ENCODE data around the gene NEK2. TPM values are rescaled to one million over a fixed set of nuclear protein-coding genes. Genes with fewer than 3 reads are reported as not detected.

NEK2 gene
- total RNA-seq, 1 donor from 2014 or later: 27.1 TPM

DNA sequence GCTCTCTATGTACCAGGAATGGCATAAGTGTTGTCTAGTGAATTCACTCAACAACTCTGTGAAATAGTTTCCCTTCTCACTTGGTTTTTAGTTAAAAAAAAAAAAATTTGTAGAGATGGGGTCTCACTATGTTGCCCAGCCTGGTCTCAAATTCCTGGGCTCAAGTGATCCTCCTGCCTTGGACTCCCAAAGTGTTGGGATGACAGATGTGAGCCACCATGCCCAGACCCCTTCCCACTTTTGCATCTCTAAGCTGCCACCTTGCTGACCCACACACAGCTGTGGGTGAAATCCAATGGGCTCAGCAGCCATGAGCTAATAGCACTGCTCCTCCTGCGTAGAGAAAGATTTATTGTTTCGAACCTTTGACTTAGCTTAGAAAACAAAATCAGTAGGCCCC, 33.5 kb downstream of the NEK2 start:
- Mint-ChIP-seq H3K9me3 (no peaks in the 10 kb centered on the region), H3K4me1 (no peaks in the 10 kb centered on the region), H3K27ac (ENCODE audit: unreplicated experiment) (no peak overlapping the region), H3K36me3 (ENCODE audit: low read depth) (no peaks in the 10 kb centered on the region), H3K27me3 (ENCODE audit: low read depth) (no peaks in the 10 kb centered on the region), H3K4me3 (no peak overlapping the region)
- TF ChIP-seq CTCF (conservative IDR thresholded peaks at IDR 0.05): no peak
- DNase-seq (ENCODE audit: low read depth, low spot score): no peak

DNA sequence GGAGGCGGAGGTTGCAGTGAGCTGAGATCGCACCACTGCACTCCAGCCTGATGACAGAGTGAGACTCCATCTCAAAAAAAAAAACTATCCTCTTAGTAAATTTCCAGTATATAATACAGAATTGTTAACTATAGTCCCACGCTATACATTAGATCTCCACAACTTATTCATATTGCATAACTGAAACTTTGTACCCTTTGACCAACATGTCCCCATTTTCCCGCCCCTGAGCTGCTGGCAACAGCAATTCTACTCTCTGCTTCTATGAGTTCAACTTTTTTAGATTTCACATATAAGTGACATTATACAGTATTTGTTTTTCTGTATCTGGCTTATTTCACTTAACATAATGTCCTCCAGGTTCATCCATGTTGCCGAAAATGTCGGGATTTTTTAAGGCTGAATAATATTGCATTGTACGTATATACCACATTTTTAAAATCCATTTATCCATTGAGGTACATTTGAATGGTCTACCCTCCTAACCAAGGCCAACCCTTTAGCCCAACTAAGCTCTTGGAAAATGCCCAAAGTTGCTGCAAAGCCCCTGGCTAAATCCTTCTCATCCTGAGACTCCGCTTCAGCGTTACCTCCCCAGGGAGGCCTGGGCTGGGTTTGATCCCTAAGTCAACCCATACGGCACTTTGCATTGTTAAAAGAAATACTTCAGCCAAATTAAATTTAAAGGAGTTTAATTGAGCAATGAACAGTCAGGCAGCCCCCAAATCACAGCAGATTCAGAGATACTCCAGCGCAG, 34.2 kb downstream of the NEK2 start:
- Mint-ChIP-seq H3K9me3 (no peaks in the 10 kb centered on the region), H3K4me3 (no peak overlapping the region), H3K27me3 (ENCODE audit: low read depth) (no peaks in the 10 kb centered on the region), H3K27ac (ENCODE audit: unreplicated experiment) (no peak overlapping the region), H3K36me3 (ENCODE audit: low read depth) (no peaks in the 10 kb centered on the region), H3K4me1 (no peaks in the 10 kb centered on the region)
- no peak for TF ChIP-seq CTCF (conservative IDR thresholded peaks at IDR 0.05)
- DNase-seq (ENCODE audit: low read depth, low spot score): no peak

- H3K27ac Mint-ChIP-seq (ENCODE audit: unreplicated experiment): peak overlapping the region; percentile 43
- DNase-seq (ENCODE audit: low read depth, low spot score): no peak
- no peaks in the 10 kb centered on the region for H3K9me3 Mint-ChIP-seq
- no peak for TF ChIP-seq CTCF (conservative IDR thresholded peaks at IDR 0.05)
- H3K4me3 Mint-ChIP-seq: no peak overlapping the region
- H3K4me1 Mint-ChIP-seq: no peaks in the 10 kb centered on the region
- H3K27me3 Mint-ChIP-seq (ENCODE audit: low read depth): no peaks in the 10 kb centered on the region
- H3K36me3 Mint-ChIP-seq (ENCODE audit: low read depth): no peaks in the 10 kb centered on the region
Measured at GRCh38 chr1:211640301-211640630, 35.2 kb downstream of the NEK2 start.

GRCh38 chr1:211639475-211640300, 35.7 kb downstream of the NEK2 start:
- H3K9me3 Mint-ChIP-seq: no peaks in the 10 kb centered on the region
- no peaks in the 10 kb centered on the region for H3K36me3 Mint-ChIP-seq (ENCODE audit: low read depth)
- H3K4me3 Mint-ChIP-seq: no peak overlapping the region
- no peaks in the 10 kb centered on the region for H3K4me1 Mint-ChIP-seq
- peak overlapping the region; percentile 39 for H3K27ac Mint-ChIP-seq (ENCODE audit: unreplicated experiment)
- no peaks in the 10 kb centered on the region for H3K27me3 Mint-ChIP-seq (ENCODE audit: low read depth)
- no peak for TF ChIP-seq CTCF (conservative IDR thresholded peaks at IDR 0.05)
- DNase-seq (ENCODE audit: low read depth, low spot score): no peak

DNA sequence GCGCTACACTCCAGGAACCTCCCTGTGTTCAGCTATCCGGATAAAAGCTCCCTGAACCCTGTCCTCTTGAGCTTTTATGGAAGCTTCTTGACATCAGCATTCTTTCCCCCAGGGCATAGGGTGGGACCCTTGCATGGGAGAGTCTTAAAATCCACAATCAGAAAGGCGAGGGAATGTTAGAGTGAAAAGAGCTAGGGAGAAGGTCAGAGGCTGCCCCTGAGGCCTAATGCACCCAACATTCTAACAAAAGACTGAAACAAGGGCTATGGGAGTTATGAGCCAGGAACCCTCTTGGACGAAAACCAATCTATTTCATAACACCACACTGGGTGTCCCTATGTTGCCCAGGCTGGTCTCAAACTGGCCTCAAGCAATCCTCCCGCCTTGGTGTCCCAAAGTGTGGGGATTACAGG, 36.7 kb downstream of the NEK2 start:
- no peak for DNase-seq (ENCODE audit: low read depth, low spot score)
- Mint-ChIP-seq H3K4me1 (no peaks in the 10 kb centered on the region), H3K36me3 (ENCODE audit: low read depth) (no peaks in the 10 kb centered on the region), H3K9me3 (no peaks in the 10 kb centered on the region), H3K27me3 (ENCODE audit: low read depth) (no peaks in the 10 kb centered on the region), H3K4me3 (no peak overlapping the region), H3K27ac (ENCODE audit: unreplicated experiment) (no peak overlapping the region)
- TF ChIP-seq CTCF (conservative IDR thresholded peaks at IDR 0.05): no peak
